Fibroblast of mammary gland (primary cell): ENCODE data around the gene SEZ6.

ENCODE experiments used
- DNase-seq: peaks from one replicate; pipeline ENCODE4 v3.0.0-alpha.2; 2010; ENCODE audit warnings: low read depth
- H3K4me3 ChIP-seq: 2 replicates; pipeline ENCODE4 v1.5.1; 2011; ENCODE audit warnings: low read depth, mild to moderate bottlenecking, low read length, moderate library complexity; ENCODE audit not compliant: control insufficient read depth
- CTCF ChIP-seq: conservative IDR thresholded peaks from 2 replicates; pipeline ENCODE4 v1.5.1; 2011; ENCODE audit warnings: low read depth, low read length, inconsistent platforms; ENCODE audit not compliant: control insufficient read depth, insufficient read depth

SEZ6 gene

GRCh38 chr17:29014716-29015115 is 8.9 kb upstream of the SEZ6 start:
- no peak overlapping the region for H3K4me3 ChIP-seq
- DNase-seq = no peak
- no peak for TF ChIP-seq CTCF

GRCh38 chr17:29012535-29012934 is 6.7 kb upstream of the SEZ6 start:
- TF ChIP-seq CTCF = no peak
- DNase-seq = no peak
- H3K4me3 ChIP-seq = no peak overlapping the region

GRCh38 chr17:29010586-29010985 is 4.8 kb upstream of the SEZ6 start:
- no peak for TF ChIP-seq CTCF
- DNase-seq = no peak

GRCh38 chr17:29010129-29010528 is 4.3 kb upstream of the SEZ6 start:
- no peak for DNase-seq

More at GRCh38 chr17:29010586-29010985, 4.8 kb upstream of the SEZ6 start:
- H3K4me3 ChIP-seq = no peak overlapping the region

GRCh38 chr17:29008591-29008990 is 2.8 kb upstream of the SEZ6 start:
- TF ChIP-seq CTCF = no peak
- no peak overlapping the region for H3K4me3 ChIP-seq
- no peak for DNase-seq

More at GRCh38 chr17:29010129-29010528, 4.3 kb upstream of the SEZ6 start:
- TF ChIP-seq CTCF = no peak
- no peak overlapping the region for H3K4me3 ChIP-seq

GRCh38 chr17:29007860-29008455 is 2.1 kb upstream of the SEZ6 start:
- DNase-seq = peak; percentile 54
- TF ChIP-seq CTCF = no peak
- H3K4me3 ChIP-seq = no peak overlapping the region

GRCh38 chr17:29007456-29007855 is 1.6 kb upstream of the SEZ6 start:
- no peak overlapping the region for H3K4me3 ChIP-seq
- no peak for TF ChIP-seq CTCF
- no peak for DNase-seq
